Measurements from ENCODE around the gene IGF2R. TPM values are rescaled to one million over a fixed set of nuclear protein-coding genes. Genes with fewer than 3 reads are reported as not detected.

IGF2R gene
- polyA plus RNA-seq, 1 donor (not counting 4 experiments of a cell fraction or from before 2014, with no cell fraction given): 40.9 TPM

DNA sequence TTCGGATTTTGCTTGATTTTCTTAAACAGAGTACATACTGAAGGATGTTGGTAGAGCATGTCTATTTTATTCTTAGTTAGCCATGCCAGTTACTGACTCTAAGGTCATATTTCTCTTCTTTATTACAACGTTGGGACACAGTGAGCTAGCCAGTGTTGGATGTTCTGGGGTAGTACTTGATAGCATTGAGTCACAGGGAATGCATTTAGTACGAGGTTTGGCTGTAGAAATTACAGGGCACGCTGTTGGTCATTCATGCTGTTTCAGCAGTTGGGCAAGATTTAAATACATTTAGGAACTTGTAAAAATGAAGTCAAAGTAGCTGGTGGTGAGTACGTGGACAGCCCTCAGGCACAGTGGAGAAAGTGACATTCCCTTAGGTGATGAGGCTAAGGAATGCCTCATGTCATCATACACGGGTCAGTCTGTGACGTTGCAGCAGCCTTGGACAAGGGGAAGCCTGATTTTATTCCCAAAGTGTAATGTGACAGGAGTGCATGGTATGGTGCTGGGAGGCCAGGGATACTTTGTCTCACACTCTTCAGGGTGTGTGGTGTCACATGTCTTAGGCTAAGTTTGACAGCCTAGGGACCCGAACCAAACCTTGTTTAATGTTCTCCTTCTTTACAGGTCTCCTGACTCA is 95.0 kb downstream of the IGF2R start:
- dilution Hi-C loops (cut with MboI; ENCODE audit: extremely low pct_ligation_motif_present, low sequenced_read_pairs): no loop called here
- H3K27ac ChIP-seq (ENCODE audit: control insufficient read depth, insufficient read depth, low read length): no peak overlapping the region
- no peaks in the 10 kb centered on the region for H3K27me3 ChIP-seq (ENCODE audit: control insufficient read depth, extremely low read depth, insufficient read depth, low read length)
- no peak for DNase-seq (ENCODE audit: low read depth, low spot score)
- no peak for FAIRE-seq
- no peak overlapping the region for H3K4me3 ChIP-seq (ENCODE audit: control insufficient read depth in 2 of 3, extremely low read depth in 1 of 3, insufficient read depth in 2 of 3, low read depth in 1 of 3, low read length in 3 of 3)
- no peaks in the 10 kb centered on the region for H3K4me1 ChIP-seq (ENCODE audit: control insufficient read depth, extremely low read depth, insufficient read depth, low read length)
- no peaks in the 10 kb centered on the region for H3K9me1 ChIP-seq (ENCODE audit: control insufficient read depth, extremely low read depth, insufficient read depth, low read length)
- no peaks in the 10 kb centered on the region for H3K9me3 ChIP-seq (ENCODE audit: control insufficient read depth, low read depth, low read length)
- H3K36me3 ChIP-seq (ENCODE audit: control insufficient read depth in 2 of 2, extremely low read depth in 1 of 2, insufficient read depth in 2 of 2, low read length in 2 of 2): peaks cover 35 to 42% of the 10 kb centered on the region in 2 experiments
- no peak overlapping the region for H3K4me2 ChIP-seq (ENCODE audit: control insufficient read depth, extremely low read depth, insufficient read depth, low read depth, low read length)
- no peaks in the 10 kb centered on the region for H4K20me1 ChIP-seq (ENCODE audit: control insufficient read depth, extremely low read depth, insufficient read depth, low read length)
- H2AFZ ChIP-seq (ENCODE audit: control insufficient read depth, low read length): no peak overlapping the region
- no peak for TF ChIP-seq EZH2 (IDR thresholded peaks at IDR 0.05; ENCODE audit: low read length)
- TF ChIP-seq, protein P1, sequence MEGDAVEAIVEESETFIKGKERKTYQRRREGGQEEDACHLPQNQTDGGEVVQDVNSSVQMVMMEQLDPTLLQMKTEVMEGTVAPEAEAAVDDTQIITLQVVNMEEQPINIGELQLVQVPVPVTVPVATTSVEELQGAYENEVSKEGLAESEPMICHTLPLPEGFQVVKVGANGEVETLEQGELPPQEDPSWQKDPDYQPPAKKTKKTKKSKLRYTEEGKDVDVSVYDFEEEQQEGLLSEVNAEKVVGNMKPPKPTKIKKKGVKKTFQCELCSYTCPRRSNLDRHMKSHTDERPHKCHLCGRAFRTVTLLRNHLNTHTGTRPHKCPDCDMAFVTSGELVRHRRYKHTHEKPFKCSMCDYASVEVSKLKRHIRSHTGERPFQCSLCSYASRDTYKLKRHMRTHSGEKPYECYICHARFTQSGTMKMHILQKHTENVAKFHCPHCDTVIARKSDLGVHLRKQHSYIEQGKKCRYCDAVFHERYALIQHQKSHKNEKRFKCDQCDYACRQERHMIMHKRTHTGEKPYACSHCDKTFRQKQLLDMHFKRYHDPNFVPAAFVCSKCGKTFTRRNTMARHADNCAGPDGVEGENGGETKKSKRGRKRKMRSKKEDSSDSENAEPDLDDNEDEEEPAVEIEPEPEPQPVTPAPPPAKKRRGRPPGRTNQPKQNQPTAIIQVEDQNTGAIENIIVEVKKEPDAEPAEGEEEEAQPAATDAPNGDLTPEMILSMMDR (optimal IDR thresholded peaks at IDR 0.05 in 1 of 3, IDR thresholded peaks at IDR 0.05 in 1 of 3, conservative IDR thresholded peaks at IDR 0.05 in 1 of 3; ENCODE audit: extremely low read depth in 1 of 3, insufficient read depth in 2 of 3, low read length in 3 of 3): no peak
- no peaks in the 10 kb centered on the region for H3K79me2 ChIP-seq (ENCODE audit: control insufficient read depth, insufficient read depth, low read length)
- H3K9ac ChIP-seq (ENCODE audit: control insufficient read depth, extremely low read depth, insufficient read depth, low read length): no peak overlapping the region

DNA sequence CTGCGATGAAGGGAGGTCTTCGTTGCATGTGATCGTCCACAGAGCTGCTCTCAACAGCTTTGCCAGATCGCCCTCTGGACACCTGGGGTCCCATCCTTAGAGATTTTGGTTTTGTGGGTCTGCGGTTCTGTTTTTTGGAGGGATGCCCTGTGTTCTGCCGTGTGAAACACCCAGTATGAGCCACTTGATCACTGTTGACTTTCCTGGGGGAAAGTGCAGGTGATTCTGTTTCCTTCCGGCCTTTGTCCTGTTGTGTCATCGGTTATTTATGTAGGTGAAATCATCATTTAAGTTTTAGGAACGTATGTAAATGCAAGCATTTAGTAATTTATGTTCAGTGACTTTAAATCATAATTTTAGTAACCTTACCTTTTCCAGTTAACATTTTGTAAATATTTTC is 96.3 kb downstream of the IGF2R start:
- Histone ChIP-seq H3K9me3 (ENCODE audit: control insufficient read depth, low read depth, low read length) (no peaks in the 10 kb centered on the region), H2AFZ (ENCODE audit: control insufficient read depth, low read length) (no peak overlapping the region), H3K36me3 (ENCODE audit: control insufficient read depth in 2 of 2, extremely low read depth in 1 of 2, insufficient read depth in 2 of 2, low read length in 2 of 2) (peaks cover 40 to 45% of the 10 kb centered on the region in 2 experiments), H3K4me3 (ENCODE audit: control insufficient read depth in 2 of 3, extremely low read depth in 1 of 3, insufficient read depth in 2 of 3, low read depth in 1 of 3, low read length in 3 of 3) (no peak overlapping the region), H4K20me1 (ENCODE audit: control insufficient read depth, extremely low read depth, insufficient read depth, low read length) (peaks cover 4% of the 10 kb centered on the region), H3K4me2 (ENCODE audit: control insufficient read depth, extremely low read depth, insufficient read depth, low read depth, low read length) (no peak overlapping the region), H3K9me1 (ENCODE audit: control insufficient read depth, extremely low read depth, insufficient read depth, low read length) (no peaks in the 10 kb centered on the region), H3K27ac (ENCODE audit: control insufficient read depth, insufficient read depth, low read length) (no peak overlapping the region), H3K4me1 (ENCODE audit: control insufficient read depth, extremely low read depth, insufficient read depth, low read length) (no peaks in the 10 kb centered on the region), H3K9ac (ENCODE audit: control insufficient read depth, extremely low read depth, insufficient read depth, low read length) (no peak overlapping the region), H3K79me2 (ENCODE audit: control insufficient read depth, insufficient read depth, low read length) (no peaks in the 10 kb centered on the region), H3K27me3 (ENCODE audit: control insufficient read depth, extremely low read depth, insufficient read depth, low read length) (no peaks in the 10 kb centered on the region)
- TF ChIP-seq, protein P1 (optimal IDR thresholded peaks at IDR 0.05 in 1 of 3, IDR thresholded peaks at IDR 0.05 in 1 of 3, conservative IDR thresholded peaks at IDR 0.05 in 1 of 3; ENCODE audit: extremely low read depth in 1 of 3, insufficient read depth in 2 of 3, low read length in 3 of 3): no peak
- TF ChIP-seq EZH2 (IDR thresholded peaks at IDR 0.05; ENCODE audit: low read length): no peak
- no peak for FAIRE-seq
- dilution Hi-C loops (cut with MboI; ENCODE audit: extremely low pct_ligation_motif_present, low sequenced_read_pairs): no loop called here
- no peak for DNase-seq (ENCODE audit: low read depth, low spot score)

Data from keratinocyte (primary cell).